HepG2 (cell line): ENCODE measurements around the gene DYNLT5. TPM values are rescaled to one million over a fixed set of nuclear protein-coding genes. Genes with fewer than 3 reads are reported as not detected.
A peak's percentile ranks its signal among the peaks of the same experiment; 100 is the strongest.
"Not testable (repeated sequence)": the region's sequence is repeated elsewhere in the genome, so short reads cannot be mapped to it uniquely, and the experiment has no call there.

Experiments used
- ATAC-seq: fragments of 200-7000 bp; cut with Tn5 transposase; 3 replicates; pipeline ENCODE4 v1.9.1; 2020; ENCODE audit warnings: mild to moderate bottlenecking, moderate library complexity
- BruUV-seq: library from RNA; stranded (reverse); fragments of 400-500 nt; replicated peaks from 2 replicates; lab custom pipeline; 2021; lab: Mats Ljungman, UMichigan
- CTCF ChIA-PET: fragments of 300-600 bp; formaldehyde crosslinking; extraction: SDS; loops from one replicate; lab custom pipeline; 2021; ENCODE audit warnings: low total read pairs, inconsistent platforms, low intra/inter-chr PET ratio; lab: Yijun Ruan, JAX
- POLR2A ChIA-PET: fragments of 350-600 bp; sonication (Branson Sonifier 250); formaldehyde crosslinking; loops from one replicate; lab custom pipeline; 2020; ENCODE audit warnings: antibody characterized with exemption, inconsistent platforms; lab: Yijun Ruan, JAX
- DNase-seq: peaks from one replicate; pipeline ENCODE4 v3.0.0-alpha.2; 2015; ENCODE audit warnings: low spot score
- FAIRE-seq: peaks from 3 replicates; lab custom pipeline; 2011; peaks lifted over from hg19 to GRCh38; lab: Jason Lieb, UNC
- H2AFZ ChIP-seq: one replicate; pipeline ENCODE4 v1.6.1; 2011; ENCODE audit warnings: low read length, inconsistent platforms
- H3K27ac ChIP-seq: fragments of 300-600 bp; 3 replicates; pipeline ENCODE4 v1.8.0; 2011; ENCODE audit warnings: mixed run types, mild to moderate bottlenecking, mixed read lengths, low read length, inconsistent platforms; ENCODE audit not compliant: insufficient read depth; ENCODE audit errors: extremely low read length
- H3K27me3 ChIP-seq, 2 experiments: fragments of 200-600 bp in 1 of 2; 2 replicates in 1 of 2; 3 replicates in 1 of 2; pipeline versions ENCODE4 v1.6.0 to v1.8.0; 2011; ENCODE audit warnings: low read length in 2 of 2, mild to moderate bottlenecking in 2 of 2, moderate library complexity in 2 of 2, inconsistent platforms in 1 of 2; ENCODE audit not compliant: insufficient read depth in 2 of 2, control insufficient read depth in 1 of 2
- H3K36me3 ChIP-seq, 2 experiments: fragments of 200-600 bp in 1 of 2; replicated peaks in 1 of 2; 2 replicates in 1 of 2; 3 replicates in 1 of 2; pipeline versions ENCODE4 v1.5.1 to v1.8.0; 2011; ENCODE audit warnings: low read length in 2 of 2, inconsistent platforms in 1 of 2; ENCODE audit not compliant: insufficient read depth in 2 of 2, control insufficient read depth in 1 of 2
- H3K4me1 ChIP-seq: 2 replicates; pipeline ENCODE4 v1.5.1; 2012; ENCODE audit warnings: low read length, inconsistent platforms; ENCODE audit not compliant: insufficient read depth
- H3K4me2 ChIP-seq: 2 replicates; pipeline ENCODE4 v1.6.0; 2011; ENCODE audit warnings: low read depth, low read length, inconsistent platforms
- H3K4me3 ChIP-seq, 3 experiments: fragments of 200-600 bp in 1 of 3; sonication (generic), shearing (Covaris generic) in 1 of 3; replicated peaks in 1 of 3; 2 replicates each; pipeline ENCODE4 v1.5.1; 2011 to 2016; ENCODE audit warnings: low read length in 3 of 3, inconsistent platforms in 2 of 3, low read depth in 2 of 3, mild to moderate bottlenecking in 2 of 3, control low read depth in 1 of 3, mixed read lengths in 1 of 3; ENCODE audit not compliant: insufficient read depth in 1 of 3
- H3K79me2 ChIP-seq: one replicate; pipeline ENCODE4 v1.6.1; 2011; ENCODE audit warnings: low read length, inconsistent platforms; ENCODE audit not compliant: insufficient read depth
- H3K9ac ChIP-seq: 2 replicates; pipeline ENCODE4 v1.6.0; 2011; ENCODE audit warnings: mild to moderate bottlenecking, low read depth, low read length, inconsistent platforms; ENCODE audit not compliant: insufficient read depth
- H3K9me3 ChIP-seq: 2 replicates; pipeline ENCODE4 v1.5.1; 2012; ENCODE audit warnings: mild to moderate bottlenecking, low read length
- H4K20me1 ChIP-seq: 2 replicates; pipeline ENCODE4 v1.6.0; 2011; ENCODE audit warnings: inconsistent platforms, mild to moderate bottlenecking, low read length, moderate library complexity; ENCODE audit not compliant: insufficient read depth
- ATF7 ChIP-seq, 2 experiments: fragments of 450-650 bp in 1 of 2; sonication (generic) in 1 of 2; formaldehyde crosslinking in 1 of 2; IDR thresholded peaks; 2 replicates each; pipeline versions ENCODE4 v1.4.0 to v1.6.1; 2016 to 2020; ENCODE audit warnings: antibody characterized with exemption in 1 of 2, mild to moderate bottlenecking in 1 of 2, missing genetic modification reagents in 1 of 2
- FOSL2 ChIP-seq: sonication (generic); formaldehyde crosslinking; IDR thresholded peaks from 2 replicates; pipeline ENCODE4 v1.4.0; 2020; ENCODE audit warnings: missing genetic modification reagents
- SMC3 ChIP-seq: IDR thresholded peaks from 2 replicates; pipeline ENCODE4 v1.6.1; 2011; ENCODE audit warnings: low read length, improper control_type of control experiment
- SOX13 ChIP-seq, 3 experiments: fragments of 450-650 bp in 1 of 3; sonication (generic) in 1 of 3; formaldehyde crosslinking in 1 of 3; IDR thresholded peaks in 2 of 3; conservative IDR thresholded peaks in 1 of 3; 2 replicates each; pipeline versions ENCODE4 v1.5.0 to v1.6.1; 2016 to 2020; ENCODE audit warnings: antibody characterized with exemption in 1 of 3, mild to moderate bottlenecking in 1 of 3, missing compliant biosample characterization in 1 of 3, missing genetic modification reagents in 1 of 3, moderate library complexity in 1 of 3
- SRF ChIP-seq: IDR thresholded peaks from 2 replicates; pipeline ENCODE4 v1.6.1; 2011; ENCODE audit warnings: mild to moderate bottlenecking, low read depth, low read length, moderate library complexity
- ZNF546 ChIP-seq: sonication (generic); formaldehyde crosslinking; conservative IDR thresholded peaks from 2 replicates; pipeline ENCODE4 v1.8.1; 2023; ENCODE audit warnings: mild to moderate bottlenecking, missing genetic modification reagents
- WGBS: methylation state at CpG from one replicate; pipeline ENCODE4 v1.1.6; 2017; ENCODE audit warnings: low lambda C conversion rate; 5-methylcytosine and 5-hydroxymethylcytosine counted together
- in situ Hi-C: cut with HindIII; loops from 2 replicates; pipeline ENCODE4 v1.10.0; 2017; ENCODE audit warnings: low pct_unique_long_range_greater_than_20kb; ENCODE audit not compliant: extremely low pct_ligation_motif_present
- intact Hi-C: fragments of 100-400 bp; cut with micrococcal nuclease; formaldehyde crosslinking; loops from one replicate; pipeline ENCODE4 v1.10.0; 2022; ENCODE audit not compliant: unreplicated experiment
- polyA plus RNA-seq, 8 experiments: library from polyadenylated mRNA; depleted of rRNA in 3 of 8; stranded (reverse) in 7 of 8; unstranded in 1 of 8; fragments of >200 nt; fragmentation: Illumina TruSeq in 4 of 8; extraction: Trizol in 4 of 8; gene quantifications; 2 replicates each; pipeline versions ENCODE4 v1.2.1 to v1.2.3, GENCODE V29; 2011 to 2016; ENCODE audit warnings: low read depth in 4 of 8, missing spikeins in 1 of 8, mixed read lengths in 1 of 8; ENCODE audit not compliant: insufficient read depth in 1 of 8
- total RNA-seq, 5 experiments: library from RNA; depleted of rRNA; stranded (reverse); fragments of >200 nt; fragmentation: Illumina TruSeq; extraction: Trizol; gene quantifications; 2 replicates each; pipeline ENCODE4 v1.2.3, GENCODE V29; 2016; ENCODE audit warnings: low read depth in 1 of 5

DYNLT5 gene
- total and polyA plus RNA-seq, 2 of the 13 experiments (the other 11 are each of a cell fraction or from before 2014, with no cell fraction given) = not detected

GRCh38 chr1:66791621-66792610 lies 39.7 kb downstream of the DYNLT5 start:
- H3K4me2 ChIP-seq = no peak overlapping the region
- ATAC-seq (no peak), DNase-seq (no peak), FAIRE-seq (no peak)
- no peaks in the 10 kb centered on the region for H3K27me3 ChIP-seq
- intact Hi-C loops = no loop called here
- POLR2A ChIA-PET = no interaction called here
- no peaks in the 10 kb centered on the region for H3K4me1 ChIP-seq
- in situ Hi-C loops = no loop called here
- no peaks in the 10 kb centered on the region for H3K9me3 ChIP-seq
- H3K4me3 ChIP-seq = no peak overlapping the region
- H3K9ac ChIP-seq = no peak overlapping the region
- no peak overlapping the region for H3K27ac ChIP-seq
- H4K20me1 ChIP-seq = no peaks in the 10 kb centered on the region
- BruUV-seq = no TSS peak
- no peak overlapping the region for H2AFZ ChIP-seq
- WGBS = under 1% methylated on average over 5 of the region's 5 CpGs
- H3K36me3 ChIP-seq = no peaks in the 10 kb centered on the region
- no peaks in the 10 kb centered on the region for H3K79me2 ChIP-seq
- CTCF ChIA-PET = no interaction called here
- TF ChIP-seq ATF7 (IDR thresholded peaks at IDR 0.05) (peak; percentile 53; the same call in 1 of the 2 replicates), ATF7 (CRISPR knock-in tag; IDR thresholded peaks at IDR 0.05) (no peak), SMC3 (no peak), SOX13 (IDR thresholded peaks at IDR 0.05) (no peak), SOX13 (CRISPR knock-in tag; conservative IDR thresholded peaks at IDR 0.05 in 1 of 2, IDR thresholded peaks at IDR 0.05 in 1 of 2) (no peak), FOSL2 (CRISPR knock-in tag) (no peak), SRF (no peak), ZNF546 (CRISPR knock-in tag) (no peak)

- H3K9ac ChIP-seq, H3K79me2 ChIP-seq, DNase-seq, H3K27me3 ChIP-seq, H3K27ac ChIP-seq, BruUV-seq, ATAC-seq, POLR2A ChIA-PET, in situ Hi-C loops, H3K4me1 ChIP-seq, H4K20me1 ChIP-seq, intact Hi-C loops, H3K4me2 ChIP-seq, H3K36me3 ChIP-seq, H2AFZ ChIP-seq, H3K9me3 ChIP-seq, CTCF ChIA-PET, H3K4me3 ChIP-seq, FAIRE-seq: not testable (repeated sequence)
- WGBS = 30% methylated on average over 2 of the region's 2 CpGs
Measured at GRCh38 chr1:66795839-66796238, 43.6 kb downstream of the DYNLT5 start.
